HEK293 (cell line): ENCODE results near the gene SLC30A7.

Experiments
- CTCF ChIA-PET: fragments of 350-600 bp; formaldehyde crosslinking; extraction: SDS; loops from one replicate; lab custom pipeline; 2021; ENCODE audit warnings: antibody characterized with exemption; lab: Yijun Ruan, JAX
- POLR2A ChIA-PET: fragments of 300-600 bp; formaldehyde crosslinking; extraction: SDS; loops from one replicate; lab custom pipeline; 2020; ENCODE audit warnings: antibody characterized with exemption, inconsistent platforms; lab: Yijun Ruan, JAX
- H3K27ac ChIP-seq: fragments of 200-500 bp; sonication (Bioruptor generic); 2 replicates; pipeline ENCODE4 v1.5.1; 2014; ENCODE audit warnings: low read depth, low read length, control low read depth, inconsistent platforms; ENCODE audit errors: extremely low read depth
- H3K36me3 ChIP-seq, 2 experiments: fragments of 200-500 bp in 1 of 2; sonication (Bioruptor generic) in 1 of 2; 1 replicate in 1 of 2; 2 replicates in 1 of 2; pipeline ENCODE4 v1.5.1; 2014 to 2017; ENCODE audit warnings: inconsistent platforms in 2 of 2, low read length in 2 of 2; ENCODE audit not compliant: control insufficient read depth in 2 of 2, insufficient read depth in 1 of 2
- H3K4me1 ChIP-seq: fragments of 200-500 bp; sonication (Bioruptor generic); 2 replicates; pipeline ENCODE4 v1.5.1; 2014; ENCODE audit warnings: mild to moderate bottlenecking, low read length, inconsistent platforms; ENCODE audit not compliant: control insufficient read depth, insufficient read depth
- H3K4me3 ChIP-seq: 2 replicates; pipeline ENCODE4 v1.5.1; 2011; ENCODE audit warnings: low read depth, mild to moderate bottlenecking, control low read depth, low read length, moderate library complexity
- H3K9me3 ChIP-seq: fragments of 200-500 bp; sonication (Bioruptor generic); 2 replicates; pipeline ENCODE4 v1.5.1; 2014; ENCODE audit warnings: low read depth, low read length, inconsistent platforms; ENCODE audit not compliant: control insufficient read depth, insufficient read depth
- IKZF3 ChIP-seq: fragments of 450-650 bp; IDR thresholded peaks from 2 replicates; pipeline ENCODE4 v1.5.0; 2018; ENCODE audit warnings: missing biosample characterization, mild to moderate bottlenecking, missing genetic modification characterization, moderate library complexity
- KLF9 ChIP-seq: fragments of 450-650 bp; formaldehyde crosslinking; IDR thresholded peaks from 2 replicates; pipeline ENCODE4 v1.5.1; 2016; ENCODE audit warnings: missing biosample characterization, missing genetic modification characterization, low read depth
- MZF1 ChIP-seq: fragments of 450-650 bp; formaldehyde crosslinking; IDR thresholded peaks from 2 replicates; pipeline ENCODE4 v1.5.1; 2017; ENCODE audit warnings: missing biosample characterization, missing genetic modification characterization, borderline replicate concordance
- TCF7L2 ChIP-seq: IDR thresholded peaks from 2 replicates; pipeline ENCODE4 v1.6.1; 2011; ENCODE audit warnings: low read depth, mild to moderate bottlenecking, inconsistent platforms, low read length, moderate library complexity, borderline replicate concordance
- ZBTB11 ChIP-seq: fragments of 450-650 bp; formaldehyde crosslinking; conservative IDR thresholded peaks from 2 replicates; pipeline ENCODE4 v1.5.1; 2016; ENCODE audit warnings: low read depth, missing biosample characterization, missing genetic modification characterization
- ZNF114 ChIP-seq: fragments of 450-650 bp; formaldehyde crosslinking; IDR thresholded peaks from 2 replicates; pipeline ENCODE4 v1.5.0; 2017; ENCODE audit warnings: missing biosample characterization, missing genetic modification characterization
- ZNF248 ChIP-seq: fragments of 450-650 bp; formaldehyde crosslinking; IDR thresholded peaks from 2 replicates; pipeline ENCODE4 v1.5.1; 2017; ENCODE audit warnings: missing biosample characterization, missing genetic modification characterization
- ZNF48 ChIP-seq: fragments of 450-650 bp; formaldehyde crosslinking; IDR thresholded peaks from 2 replicates; pipeline ENCODE4 v1.5.1; 2016; ENCODE audit warnings: missing biosample characterization, missing genetic modification characterization
- ZNF521 ChIP-seq: fragments of 450-650 bp; formaldehyde crosslinking; IDR thresholded peaks from 2 replicates; pipeline ENCODE4 v1.5.1; 2017; ENCODE audit warnings: missing biosample characterization, mild to moderate bottlenecking, missing genetic modification characterization
- ZNF529 ChIP-seq: fragments of 450-650 bp; formaldehyde crosslinking; IDR thresholded peaks from 2 replicates; pipeline ENCODE4 v1.5.1; 2017; ENCODE audit warnings: missing genetic modification characterization, missing biosample characterization; ENCODE audit not compliant: insufficient replicate concordance
- ZNF561 ChIP-seq: fragments of 450-650 bp; IDR thresholded peaks from 2 replicates; pipeline ENCODE4 v1.5.1; 2018; ENCODE audit warnings: missing biosample characterization, missing genetic modification characterization, borderline replicate concordance
- ZNF654 ChIP-seq: fragments of 450-650 bp; formaldehyde crosslinking; IDR thresholded peaks from 2 replicates; pipeline ENCODE4 v1.5.1; 2016; ENCODE audit warnings: low read depth, missing biosample characterization, missing genetic modification characterization
- ZNF670 ChIP-seq: fragments of 450-650 bp; formaldehyde crosslinking; IDR thresholded peaks from 2 replicates; pipeline ENCODE4 v1.5.1; 2016; ENCODE audit warnings: missing biosample characterization, missing genetic modification characterization, low read depth
- ZNF701 ChIP-seq: fragments of 450-650 bp; formaldehyde crosslinking; IDR thresholded peaks from 2 replicates; pipeline ENCODE4 v1.5.1; 2016; ENCODE audit warnings: missing biosample characterization, missing genetic modification characterization
- ZNF707 ChIP-seq: fragments of 450-650 bp; formaldehyde crosslinking; IDR thresholded peaks from 2 replicates; pipeline ENCODE4 v1.5.1; 2016; ENCODE audit warnings: missing biosample characterization, missing genetic modification characterization
- ZNF768 ChIP-seq: fragments of 450-650 bp; formaldehyde crosslinking; IDR thresholded peaks from 2 replicates; pipeline ENCODE4 v1.5.1; 2018; ENCODE audit warnings: missing biosample characterization, mild to moderate bottlenecking, missing genetic modification characterization
- ZNF792 ChIP-seq: fragments of 450-650 bp; formaldehyde crosslinking; IDR thresholded peaks from 2 replicates; pipeline ENCODE4 v1.5.1; 2016; ENCODE audit warnings: missing biosample characterization, missing genetic modification characterization
- TF ChIP-seq, protein P1 (sequence below): fragments of 450-650 bp; formaldehyde crosslinking; IDR thresholded peaks from 2 replicates; pipeline ENCODE4 v1.5.1; 2016; ENCODE audit warnings: missing biosample characterization, missing genetic modification characterization
- TF ChIP-seq, protein P2 (sequence below): fragments of 450-650 bp; formaldehyde crosslinking; IDR thresholded peaks from 2 replicates; pipeline ENCODE4 v1.5.1; 2017; ENCODE audit warnings: missing biosample characterization, missing genetic modification characterization
- TF ChIP-seq, protein P3 (sequence below): fragments of 450-650 bp; formaldehyde crosslinking; IDR thresholded peaks from 2 replicates; pipeline ENCODE4 v1.5.1; 2016; ENCODE audit warnings: missing biosample characterization, missing genetic modification characterization, borderline replicate concordance

SLC30A7 gene

GRCh38 chr1:101004061-101004460, 108.2 kb downstream of the SLC30A7 start:
- no peak overlapping the region for H3K4me3 ChIP-seq
- no peak for TF ChIP-seq ZNF561 (tag by site-specific recombination)
- no peak for TF ChIP-seq MZF1 (tag by site-specific recombination)
- TF ChIP-seq, protein P1, sequence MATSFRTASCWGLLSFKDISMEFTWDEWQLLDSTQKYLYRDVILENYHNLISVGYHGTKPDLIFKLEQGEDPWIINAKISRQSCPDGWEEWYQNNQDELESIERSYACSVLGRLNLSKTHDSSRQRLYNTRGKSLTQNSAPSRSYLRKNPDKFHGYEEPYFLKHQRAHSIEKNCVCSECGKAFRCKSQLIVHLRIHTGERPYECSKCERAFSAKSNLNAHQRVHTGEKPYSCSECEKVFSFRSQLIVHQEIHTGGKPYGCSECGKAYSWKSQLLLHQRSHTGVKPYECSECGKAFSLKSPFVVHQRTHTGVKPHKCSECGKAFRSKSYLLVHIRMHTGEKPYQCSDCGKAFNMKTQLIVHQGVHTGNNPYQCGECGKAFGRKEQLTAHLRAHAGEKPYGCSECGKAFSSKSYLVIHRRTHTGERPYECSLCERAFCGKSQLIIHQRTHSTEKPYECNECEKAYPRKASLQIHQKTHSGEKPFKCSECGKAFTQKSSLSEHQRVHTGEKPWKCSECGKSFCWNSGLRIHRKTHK (tag by site-specific recombination): no peak
- no peak for TF ChIP-seq ZNF707 (tag by site-specific recombination)
- TF ChIP-seq ZNF529 (tag by site-specific recombination): no peak
- TF ChIP-seq, protein P2, sequence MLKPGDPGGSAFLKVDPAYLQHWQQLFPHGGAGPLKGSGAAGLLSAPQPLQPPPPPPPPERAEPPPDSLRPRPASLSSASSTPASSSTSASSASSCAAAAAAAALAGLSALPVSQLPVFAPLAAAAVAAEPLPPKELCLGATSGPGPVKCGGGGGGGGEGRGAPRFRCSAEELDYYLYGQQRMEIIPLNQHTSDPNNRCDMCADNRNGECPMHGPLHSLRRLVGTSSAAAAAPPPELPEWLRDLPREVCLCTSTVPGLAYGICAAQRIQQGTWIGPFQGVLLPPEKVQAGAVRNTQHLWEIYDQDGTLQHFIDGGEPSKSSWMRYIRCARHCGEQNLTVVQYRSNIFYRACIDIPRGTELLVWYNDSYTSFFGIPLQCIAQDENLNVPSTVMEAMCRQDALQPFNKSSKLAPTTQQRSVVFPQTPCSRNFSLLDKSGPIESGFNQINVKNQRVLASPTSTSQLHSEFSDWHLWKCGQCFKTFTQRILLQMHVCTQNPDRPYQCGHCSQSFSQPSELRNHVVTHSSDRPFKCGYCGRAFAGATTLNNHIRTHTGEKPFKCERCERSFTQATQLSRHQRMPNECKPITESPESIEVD (tag by site-specific recombination): no peak
- TF ChIP-seq ZNF654 (tag by site-specific recombination): no peak
- TF ChIP-seq, protein P3, sequence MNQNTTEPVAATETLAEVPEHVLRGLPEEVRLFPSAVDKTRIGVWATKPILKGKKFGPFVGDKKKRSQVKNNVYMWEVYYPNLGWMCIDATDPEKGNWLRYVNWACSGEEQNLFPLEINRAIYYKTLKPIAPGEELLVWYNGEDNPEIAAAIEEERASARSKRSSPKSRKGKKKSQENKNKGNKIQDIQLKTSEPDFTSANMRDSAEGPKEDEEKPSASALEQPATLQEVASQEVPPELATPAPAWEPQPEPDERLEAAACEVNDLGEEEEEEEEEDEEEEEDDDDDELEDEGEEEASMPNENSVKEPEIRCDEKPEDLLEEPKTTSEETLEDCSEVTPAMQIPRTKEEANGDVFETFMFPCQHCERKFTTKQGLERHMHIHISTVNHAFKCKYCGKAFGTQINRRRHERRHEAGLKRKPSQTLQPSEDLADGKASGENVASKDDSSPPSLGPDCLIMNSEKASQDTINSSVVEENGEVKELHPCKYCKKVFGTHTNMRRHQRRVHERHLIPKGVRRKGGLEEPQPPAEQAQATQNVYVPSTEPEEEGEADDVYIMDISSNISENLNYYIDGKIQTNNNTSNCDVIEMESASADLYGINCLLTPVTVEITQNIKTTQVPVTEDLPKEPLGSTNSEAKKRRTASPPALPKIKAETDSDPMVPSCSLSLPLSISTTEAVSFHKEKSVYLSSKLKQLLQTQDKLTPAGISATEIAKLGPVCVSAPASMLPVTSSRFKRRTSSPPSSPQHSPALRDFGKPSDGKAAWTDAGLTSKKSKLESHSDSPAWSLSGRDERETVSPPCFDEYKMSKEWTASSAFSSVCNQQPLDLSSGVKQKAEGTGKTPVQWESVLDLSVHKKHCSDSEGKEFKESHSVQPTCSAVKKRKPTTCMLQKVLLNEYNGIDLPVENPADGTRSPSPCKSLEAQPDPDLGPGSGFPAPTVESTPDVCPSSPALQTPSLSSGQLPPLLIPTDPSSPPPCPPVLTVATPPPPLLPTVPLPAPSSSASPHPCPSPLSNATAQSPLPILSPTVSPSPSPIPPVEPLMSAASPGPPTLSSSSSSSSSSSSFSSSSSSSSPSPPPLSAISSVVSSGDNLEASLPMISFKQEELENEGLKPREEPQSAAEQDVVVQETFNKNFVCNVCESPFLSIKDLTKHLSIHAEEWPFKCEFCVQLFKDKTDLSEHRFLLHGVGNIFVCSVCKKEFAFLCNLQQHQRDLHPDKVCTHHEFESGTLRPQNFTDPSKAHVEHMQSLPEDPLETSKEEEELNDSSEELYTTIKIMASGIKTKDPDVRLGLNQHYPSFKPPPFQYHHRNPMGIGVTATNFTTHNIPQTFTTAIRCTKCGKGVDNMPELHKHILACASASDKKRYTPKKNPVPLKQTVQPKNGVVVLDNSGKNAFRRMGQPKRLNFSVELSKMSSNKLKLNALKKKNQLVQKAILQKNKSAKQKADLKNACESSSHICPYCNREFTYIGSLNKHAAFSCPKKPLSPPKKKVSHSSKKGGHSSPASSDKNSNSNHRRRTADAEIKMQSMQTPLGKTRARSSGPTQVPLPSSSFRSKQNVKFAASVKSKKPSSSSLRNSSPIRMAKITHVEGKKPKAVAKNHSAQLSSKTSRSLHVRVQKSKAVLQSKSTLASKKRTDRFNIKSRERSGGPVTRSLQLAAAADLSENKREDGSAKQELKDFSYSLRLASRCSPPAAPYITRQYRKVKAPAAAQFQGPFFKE (tag by site-specific recombination): no peak
- TF ChIP-seq ZNF701: no peak
- no peak for TF ChIP-seq ZNF792
- TF ChIP-seq KLF9: no peak
- TF ChIP-seq ZNF48: no peak
- TF ChIP-seq ZNF248 (tag by site-specific recombination): no peak
- TF ChIP-seq TCF7L2: no peak
- no peak for TF ChIP-seq ZNF670 (tag by site-specific recombination)
- TF ChIP-seq IKZF3 (tag by site-specific recombination): no peak
- TF ChIP-seq, all 188 proteins: peak for 0
- no peaks in the 10 kb centered on the region for H3K9me3 ChIP-seq
- no peak overlapping the region for H3K27ac ChIP-seq
- H3K4me1 ChIP-seq: peaks cover 8% of the 10 kb centered on the region
- CTCF ChIA-PET: interaction anchor here (0.7 to 2.0 kb wide), 2 partner anchors 284 kb away, joined by 4 to 5 read pairs; no protein-coding TSS in a partner anchor
- POLR2A ChIA-PET: no interaction called here
- peaks cover 7 to 36% of the 10 kb centered on the region in 2 experiments; a peak in 2 of 3 replicates for H3K36me3 ChIP-seq

DNA sequence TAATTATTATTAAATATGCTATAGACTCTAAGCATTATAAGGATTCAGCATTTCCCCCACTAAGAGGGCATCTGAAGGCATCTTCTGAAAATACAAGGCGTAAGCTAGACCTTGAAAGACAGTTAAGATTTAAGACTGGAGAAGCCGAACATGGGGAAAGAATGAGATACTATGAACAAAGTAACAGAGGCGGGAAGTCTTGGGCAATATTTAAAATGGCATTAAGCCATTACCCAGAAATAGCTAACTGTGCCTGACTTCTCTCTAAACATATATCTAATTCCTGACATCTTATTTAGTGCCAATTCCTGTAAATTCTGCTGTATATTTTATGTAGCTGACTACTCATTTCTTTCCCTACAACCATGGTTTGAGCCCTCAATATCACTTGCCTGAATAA, 108.8 kb downstream of the SLC30A7 start:
- POLR2A ChIA-PET: no interaction called here
- Histone ChIP-seq H3K4me3 (no peak overlapping the region), H3K36me3 (peaks cover 4 to 35% of the 10 kb centered on the region in 2 experiments; a peak in 2 of 3 replicates), H3K4me1 (peaks cover 8% of the 10 kb centered on the region), H3K9me3 (no peaks in the 10 kb centered on the region), H3K27ac (no peak overlapping the region)
- CTCF ChIA-PET: interaction anchor here (0.7 to 1.0 kb wide), 2 partner anchors 132 to 284 kb away, joined by 3 to 4 read pairs; no protein-coding TSS in a partner anchor
- TF ChIP-seq ZNF114 (tag by site-specific recombination) (no peak), ZNF521 (no peak), ZBTB11 (no peak), ZNF768 (tag by site-specific recombination) (no peak)
